ENCODE results near the gene SIRT5.
A peak's percentile ranks its signal among the peaks of the same experiment; 100 is the strongest.

The SIRT5 gene

DNA sequence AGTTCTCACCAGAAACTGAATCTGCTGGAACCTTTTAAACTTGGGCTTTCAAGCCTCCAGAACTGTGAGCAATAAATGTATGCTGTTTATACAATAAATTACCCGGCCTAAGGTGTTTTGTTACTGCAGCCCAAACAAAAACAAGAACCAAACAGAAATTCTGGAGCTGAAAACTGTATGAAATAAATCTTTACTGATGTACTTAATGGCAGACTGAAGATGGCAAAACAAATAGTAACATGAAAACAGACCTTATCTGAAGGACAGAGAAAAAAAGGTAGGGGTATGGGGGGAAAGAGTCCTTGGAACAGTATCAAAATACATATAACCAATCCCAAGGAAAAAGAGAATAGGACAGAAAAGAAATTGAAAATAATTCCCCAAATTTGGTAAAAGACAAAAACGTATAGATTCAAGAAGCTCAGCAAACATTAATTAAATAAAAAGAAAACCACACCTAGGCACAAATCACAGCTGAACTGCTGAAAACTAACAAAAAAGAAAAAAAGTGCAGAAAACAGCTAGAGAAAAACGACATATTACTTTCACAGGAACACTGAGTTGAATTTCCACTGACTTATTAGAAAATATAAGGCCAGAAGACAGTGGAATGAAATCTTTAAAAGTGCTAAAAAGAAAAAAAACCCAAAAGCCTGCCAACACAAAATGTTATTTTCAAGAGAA is 88.4 kb downstream of the SIRT5 start:
- H3K9ac ChIP-seq (ENCODE audit: low read length): no peak overlapping the region
- no peak overlapping the region for H3K27ac ChIP-seq (ENCODE audit: low read length)
- TF ChIP-seq EZH2phosphoT487 (IDR thresholded peaks at IDR 0.05; ENCODE audit: low read length) (no peak), EZH2 (optimal IDR thresholded peaks at IDR 0.05; ENCODE audit: low read depth, low read length) (no peak), CTCF (IDR thresholded peaks at IDR 0.05; ENCODE audit: low read length) (no peak)
- H3K9me2 ChIP-seq (replicated peaks; ENCODE audit: insufficient read depth, low read length): no peaks in the 10 kb centered on the region
- peaks cover 98% of the 10 kb centered on the region for H3K79me2 ChIP-seq (ENCODE audit: low read length)
- peak overlapping the region; percentile 28; the same call in 1 of the 2 replicates for H3K4me2 ChIP-seq (ENCODE audit: low read depth, low read length)
- no peaks in the 10 kb centered on the region for H3K27me3 ChIP-seq (replicated peaks; ENCODE audit: insufficient read depth, low read length)
- no peak for DNase-seq
- no peak overlapping the region for H2AFZ ChIP-seq (ENCODE audit: low read length)
- H4K20me1 ChIP-seq (ENCODE audit: insufficient read depth, low read length): no peaks in the 10 kb centered on the region
- H3K9me3 ChIP-seq (replicated peaks; ENCODE audit: insufficient read depth, low read length): no peaks in the 10 kb centered on the region
- H3K4me1 ChIP-seq (ENCODE audit: low read length): peaks cover 32% of the 10 kb centered on the region
- H3F3A ChIP-seq (ENCODE audit: insufficient read depth, low read length): no peaks in the 10 kb centered on the region; the same call in 1 of the 2 replicates
- H3K4me3 ChIP-seq (ENCODE audit: low read length): no peak overlapping the region; the same call in 1 of the 2 replicates
- no peaks in the 10 kb centered on the region for H3K36me3 ChIP-seq (replicated peaks; ENCODE audit: insufficient read depth, low read length)

- peaks cover 41% of the 10 kb centered on the region for H3K4me1 ChIP-seq (ENCODE audit: low read length)
- H3K9me2 ChIP-seq (replicated peaks; ENCODE audit: insufficient read depth, low read length): no peaks in the 10 kb centered on the region
- no peaks in the 10 kb centered on the region for H3K27me3 ChIP-seq (replicated peaks; ENCODE audit: insufficient read depth, low read length)
- H3K4me3 ChIP-seq (ENCODE audit: low read length): no peak overlapping the region
- no peaks in the 10 kb centered on the region for H3K9me3 ChIP-seq (replicated peaks; ENCODE audit: insufficient read depth, low read length)
- no peaks in the 10 kb centered on the region for H3K36me3 ChIP-seq (replicated peaks; ENCODE audit: insufficient read depth, low read length)
- H3F3A ChIP-seq (ENCODE audit: insufficient read depth, low read length): peaks cover 10% of the 10 kb centered on the region
- H3K4me2 ChIP-seq (ENCODE audit: low read depth, low read length): no peak overlapping the region
- TF ChIP-seq EZH2phosphoT487 (IDR thresholded peaks at IDR 0.05; ENCODE audit: low read length): no peak
- TF ChIP-seq EZH2 (optimal IDR thresholded peaks at IDR 0.05; ENCODE audit: low read depth, low read length): no peak
- TF ChIP-seq CTCF (IDR thresholded peaks at IDR 0.05; ENCODE audit: low read length): no peak
- H3K27ac ChIP-seq (ENCODE audit: low read length): no peak overlapping the region
- H3K79me2 ChIP-seq (ENCODE audit: low read length): peaks cover 94% of the 10 kb centered on the region
- no peaks in the 10 kb centered on the region for H4K20me1 ChIP-seq (ENCODE audit: insufficient read depth, low read length)
- no peak overlapping the region for H3K9ac ChIP-seq (ENCODE audit: low read length)
- no peak for DNase-seq
- H2AFZ ChIP-seq (ENCODE audit: low read length): no peak overlapping the region
These were observed 89.6 kb downstream of the SIRT5 start for GRCh38 chr6:13663986-13664385.

Data from MM.1S (cell line).